ENCODE measurements around the gene JMJD8.

The JMJD8 gene

GRCh38 chr16:711548-712320 lies 27.6 kb upstream of the JMJD8 start:
- no peak overlapping the region for H3K4me3 ChIP-seq (ENCODE audit: low read length)
- DNase-seq (ENCODE audit: low read depth, low spot score), result no peak

- no peak overlapping the region for H3K4me3 ChIP-seq (ENCODE audit: low read length)
- no peak for DNase-seq (ENCODE audit: low read depth, low spot score)
These were observed 26.9 kb upstream of the JMJD8 start for GRCh38 chr16:711084-711483.

- no peak for DNase-seq (ENCODE audit: low read depth, low spot score)
- no peak overlapping the region for H3K4me3 ChIP-seq (ENCODE audit: low read length)
These were observed 26.5 kb upstream of the JMJD8 start for GRCh38 chr16:710500-711075.

- no peak overlapping the region for H3K4me3 ChIP-seq (ENCODE audit: low read length)
- peak; percentile 43 for DNase-seq (ENCODE audit: low read depth, low spot score)
These were observed 25.7 kb upstream of the JMJD8 start for GRCh38 chr16:709566-710499.

GRCh38 chr16:708959-709358 lies 24.8 kb upstream of the JMJD8 start:
- no peak overlapping the region for H3K4me3 ChIP-seq (ENCODE audit: low read length)
- DNase-seq (ENCODE audit: low read depth, low spot score), result no peak

- no peak for DNase-seq (ENCODE audit: low read depth, low spot score)
- H3K4me3 ChIP-seq (ENCODE audit: low read length), result no peak overlapping the region
These were observed 23.9 kb upstream of the JMJD8 start for GRCh38 chr16:708019-708418.

GRCh38 chr16:707062-707538 lies 23.0 kb upstream of the JMJD8 start:
- H3K4me3 ChIP-seq (ENCODE audit: low read length), result no peak overlapping the region
- no peak for DNase-seq (ENCODE audit: low read depth, low spot score)

GRCh38 chr16:706189-707061 lies 22.3 kb upstream of the JMJD8 start:
- H3K4me3 ChIP-seq (ENCODE audit: low read length), result no peak overlapping the region
- DNase-seq (ENCODE audit: low read depth, low spot score), result no peak

GRCh38 chr16:705431-706188 lies 21.5 kb upstream of the JMJD8 start, which contains the start of gene FBXL16:
FBXL16 (minus strand) TSS chr16:705801; CDS start chr16:697405, 8,396 bp downstream.
- no peak within 1 kb of the TSS for H3K4me3 ChIP-seq (ENCODE audit: low read length)
- DNase-seq (ENCODE audit: low read depth, low spot score), result no peak

- no peak for DNase-seq (ENCODE audit: low read depth, low spot score)
These were observed 20.6 kb upstream of the JMJD8 start for GRCh38 chr16:704552-705380.

GRCh38 chr16:704047-704446 lies 19.9 kb upstream of the JMJD8 start:
- no peak for DNase-seq (ENCODE audit: low read depth, low spot score)
- no peak overlapping the region for H3K4me3 ChIP-seq (ENCODE audit: low read length)

More at GRCh38 chr16:704552-705380, 20.6 kb upstream of the JMJD8 start:
- no peak overlapping the region for H3K4me3 ChIP-seq (ENCODE audit: low read length)

GRCh38 chr16:703406-703805 lies 19.3 kb upstream of the JMJD8 start:
- DNase-seq (ENCODE audit: low read depth, low spot score), result no peak
- H3K4me3 ChIP-seq (ENCODE audit: low read length), result no peak overlapping the region

GRCh38 chr16:702341-702740 lies 18.2 kb upstream of the JMJD8 start:
- no peak overlapping the region for H3K4me3 ChIP-seq (ENCODE audit: low read length)
- no peak for DNase-seq (ENCODE audit: low read depth, low spot score)

GRCh38 chr16:700684-701584 lies 16.8 kb upstream of the JMJD8 start:
- DNase-seq (ENCODE audit: low read depth, low spot score), result no peak
- H3K4me3 ChIP-seq (ENCODE audit: low read length), result no peak overlapping the region

- H3K4me3 ChIP-seq (ENCODE audit: low read length), result no peak overlapping the region
- DNase-seq (ENCODE audit: low read depth, low spot score), result no peak
These were observed 15.0 kb upstream of the JMJD8 start for GRCh38 chr16:698911-699671.

All from Jurkat, Clone E6-1 (cell line).